Body of pancreas (tissue), 4 donors: ENCODE measurements around the gene RECK.

Source experiments
- CTCF ChIP-seq, 7 experiments: fragments of 450-650 bp in 4 of 7; fragments of 200-600 bp in 3 of 7; sonication (generic) in 3 of 7; IDR thresholded peaks; one replicate each; pipeline ENCODE4 v1.5.1; 2016 to 2019; ENCODE audit warnings: antibody characterized with exemption in 7 of 7
- POLR2A ChIP-seq, 3 donors: fragments of 450-650 bp; IDR thresholded peaks; one replicate each; pipeline ENCODE4 v1.6.1; 2016; ENCODE audit warnings: antibody characterized with exemption in 3 of 3, mild to moderate bottlenecking in 2 of 3

- TF ChIP-seq POLR2A (IDR thresholded peaks at IDR 0.05) = no peak
- no peak for TF ChIP-seq CTCF (IDR thresholded peaks at IDR 0.05)
These were observed 89.5 kb downstream of the RECK start for GRCh38 chr9:36126016-36126730.
